OCI-LY7 (cell line): ENCODE data around the gene C6orf132. TPM values are rescaled to one million over a fixed set of nuclear protein-coding genes. Genes with fewer than 3 reads are reported as not detected.

ENCODE experiments used
- BruUV-seq: library from RNA; stranded (reverse); fragments of 400-500 nt; replicated peaks from 2 replicates; lab custom pipeline; 2021; lab: Mats Ljungman, UMichigan
- CTCF ChIA-PET: fragments of 300-600 bp; sonication (Branson Sonifier 250); formaldehyde crosslinking; loops from one replicate; lab custom pipeline; 2022; ENCODE audit warnings: antibody characterized with exemption; ENCODE audit not compliant: unreplicated experiment; lab: Charles Lee
- POLR2A ChIA-PET: fragments of 300-600 bp; sonication (Branson Sonifier 250); formaldehyde crosslinking; loops from one replicate; lab custom pipeline; 2022; ENCODE audit warnings: antibody characterized with exemption; lab: Charles Lee
- DNase-seq: peaks from one replicate; pipeline ENCODE4 v3.0.0-alpha.2; 2015; ENCODE audit warnings: low spot score
- H2AFZ ChIP-seq: fragments of 200-600 bp; sonication (generic), shearing (Covaris generic); 2 replicates; pipeline ENCODE4 v1.6.1; 2014; ENCODE audit warnings: mild to moderate bottlenecking, antibody characterized with exemption, low read length, moderate library complexity
- H3K27ac ChIP-seq: fragments of 200-600 bp; sonication (generic); 2 replicates; pipeline ENCODE4 v1.5.1; 2014; ENCODE audit warnings: mixed run types, low read depth, mild to moderate bottlenecking, moderate library complexity, low read length, inconsistent platforms; ENCODE audit not compliant: poor library complexity, severe bottlenecking
- H3K36me3 ChIP-seq: fragments of 200-600 bp; sonication (generic); 2 replicates; pipeline ENCODE4 v1.6.1; 2014; ENCODE audit warnings: mild to moderate bottlenecking, antibody characterized with exemption, low read length, moderate library complexity, mixed read lengths; ENCODE audit not compliant: insufficient read depth
- H3K4me1 ChIP-seq: fragments of 200-600 bp; sonication (generic); 2 replicates; pipeline ENCODE4 v1.5.1; 2014; ENCODE audit warnings: mild to moderate bottlenecking, low read length; ENCODE audit not compliant: insufficient read depth, poor library complexity, severe bottlenecking
- H3K4me2 ChIP-seq: fragments of 200-600 bp; sonication (generic); 2 replicates; pipeline ENCODE4 v1.6.1; 2014; ENCODE audit warnings: mild to moderate bottlenecking, low read length
- H3K4me3 ChIP-seq: fragments of 200-600 bp; sonication (generic); 2 replicates; pipeline ENCODE4 v1.5.1; 2014; ENCODE audit warnings: mild to moderate bottlenecking, low read depth, low read length; ENCODE audit not compliant: poor library complexity, severe bottlenecking
- H3K79me2 ChIP-seq: fragments of 200-600 bp; sonication (generic); 2 replicates; pipeline ENCODE4 v1.6.1; 2016; ENCODE audit warnings: low read depth, mild to moderate bottlenecking, low read length, moderate library complexity, mixed read lengths; ENCODE audit not compliant: insufficient read depth
- H3K9me2 ChIP-seq: fragments of 200-600 bp; sonication (generic); 2 replicates; pipeline ENCODE4 v1.6.1; 2016; ENCODE audit warnings: mild to moderate bottlenecking, low read length, mixed read lengths; ENCODE audit not compliant: insufficient read depth
- H3K9me3 ChIP-seq: fragments of 200-600 bp; sonication (generic); 2 replicates; pipeline ENCODE4 v1.6.1; 2014; ENCODE audit warnings: mild to moderate bottlenecking, mixed run types, low read length, mixed read lengths
- H4K20me1 ChIP-seq: fragments of 200-600 bp; sonication (generic); 2 replicates; pipeline ENCODE4 v1.6.1; 2014; ENCODE audit warnings: mild to moderate bottlenecking, antibody characterized with exemption, low read length, moderate library complexity, mixed read lengths; ENCODE audit not compliant: insufficient read depth
- CTCF ChIP-seq: fragments of 200-600 bp; sonication (generic); conservative IDR thresholded peaks from 2 replicates; pipeline ENCODE4 v1.5.1; 2014; ENCODE audit warnings: mild to moderate bottlenecking, antibody characterized with exemption, low read length, moderate library complexity, mixed read lengths
- EZH2phosphoT487 ChIP-seq: fragments of 200-600 bp; sonication (generic); IDR thresholded peaks from 2 replicates; pipeline ENCODE4 v1.6.1; 2018; ENCODE audit warnings: low read depth, borderline replicate concordance, mild to moderate bottlenecking, mixed run types, antibody characterized with exemption, low read length, moderate library complexity, mixed read lengths
- intact Hi-C: fragments of 100-400 bp; cut with micrococcal nuclease; formaldehyde crosslinking; loops from one replicate; pipeline ENCODE4 v1.10.0; 2022; ENCODE audit not compliant: unreplicated experiment
- total RNA-seq, 2 experiments: library from RNA; depleted of rRNA in 1 of 2; stranded (reverse); fragments of >200 nt in 1 of 2; shearing (Covaris generic) in 1 of 2; gene quantifications; 2 replicates each; pipeline ENCODE4 v1.2.3, GENCODE V29; 2014 to 2022

The C6orf132 gene
- total RNA-seq, 2 experiments from 2014 or later = 0.03 TPM; not detected in 1

GRCh38 chr6:42135161-42135560 is 7.3 kb downstream of the C6orf132 start:
- TF ChIP-seq EZH2phosphoT487 (no peak), CTCF (no peak)
- H3K9me3 ChIP-seq = no peaks in the 10 kb centered on the region
- ChIA-PET POLR2A (interaction anchor here (0.6 kb wide), 1 partner anchor 806 kb away, joined by 6 read pairs; no protein-coding TSS in a partner anchor), CTCF (no interaction called here)
- no peaks in the 10 kb centered on the region for H3K36me3 ChIP-seq
- no peaks in the 10 kb centered on the region for H3K79me2 ChIP-seq
- DNase-seq = no peak
- intact Hi-C loops = no loop called here
- H3K27ac ChIP-seq = no peak overlapping the region
- H3K9me2 ChIP-seq = no peaks in the 10 kb centered on the region
- H3K4me1 ChIP-seq = peaks cover 12% of the 10 kb centered on the region
- no peaks in the 10 kb centered on the region for H4K20me1 ChIP-seq
- no peak overlapping the region for H3K4me2 ChIP-seq
- BruUV-seq = no TSS peak
- H3K4me3 ChIP-seq = no peak overlapping the region
- H2AFZ ChIP-seq = no peak overlapping the region

- no peak overlapping the region for H3K4me3 ChIP-seq
- ChIA-PET CTCF (no interaction called here), POLR2A (no interaction called here)
- H3K79me2 ChIP-seq = no peaks in the 10 kb centered on the region
- no peaks in the 10 kb centered on the region for H3K9me3 ChIP-seq
- no peak for DNase-seq
- no peaks in the 10 kb centered on the region for H3K36me3 ChIP-seq
- BruUV-seq = no TSS peak
- H3K9me2 ChIP-seq = no peaks in the 10 kb centered on the region
- H3K27ac ChIP-seq = no peak overlapping the region
- TF ChIP-seq CTCF = no peak
- H3K4me2 ChIP-seq = no peak overlapping the region
- intact Hi-C loops = no loop called here
- no peaks in the 10 kb centered on the region for H4K20me1 ChIP-seq
- no peak overlapping the region for H2AFZ ChIP-seq
- peaks cover 12% of the 10 kb centered on the region for H3K4me1 ChIP-seq
Observed at GRCh38 chr6:42133926-42134325, 8.5 kb downstream of the C6orf132 start.

GRCh38 chr6:42131531-42131930 is 10.9 kb downstream of the C6orf132 start:
- Histone ChIP-seq H3K79me2 (no peaks in the 10 kb centered on the region), H3K4me2 (no peak overlapping the region), H3K36me3 (no peaks in the 10 kb centered on the region), H3K9me3 (no peaks in the 10 kb centered on the region), H3K4me1 (peaks cover 5% of the 10 kb centered on the region), H3K9me2 (no peaks in the 10 kb centered on the region), H2AFZ (no peak overlapping the region), H3K4me3 (no peak overlapping the region), H4K20me1 (no peaks in the 10 kb centered on the region), H3K27ac (no peak overlapping the region)
- ChIA-PET POLR2A (no interaction called here), CTCF (no interaction called here)
- TF ChIP-seq CTCF (no peak), EZH2phosphoT487 (no peak)
- BruUV-seq = no TSS peak
- intact Hi-C loops = no loop called here
- DNase-seq = no peak
